Measurements from ENCODE around the gene PCNX3. TPM values are rescaled to one million over a fixed set of nuclear protein-coding genes. Genes with fewer than 3 reads are reported as not detected.

PCNX3 gene
- total RNA-seq, 3 donors from 2014 or later (not counting 1 experiment from before 2014, with no cell fraction given) = 101 to 105 (median 102) TPM

DNA sequence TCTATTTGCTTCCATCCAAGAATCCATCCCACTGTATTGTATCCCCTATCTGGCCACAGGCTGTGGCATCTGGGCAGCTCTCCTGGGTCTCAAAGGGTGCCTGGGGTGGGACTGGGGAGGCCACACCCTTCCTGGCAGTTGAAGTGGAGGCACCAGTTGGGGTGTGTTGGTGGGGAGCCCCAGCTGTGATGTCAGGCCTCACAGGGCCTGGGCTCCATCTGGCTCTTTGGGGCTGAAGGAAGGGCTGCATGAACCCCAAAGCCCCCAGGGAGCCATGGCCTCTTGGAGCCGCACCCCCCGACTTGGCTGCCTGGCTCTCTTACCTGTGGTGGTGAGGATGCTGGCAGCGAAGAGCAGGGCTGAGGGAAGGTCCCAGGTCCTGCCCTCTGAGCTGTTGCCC, 20.4 kb upstream of the PCNX3 start:
- H3K27ac ChIP-seq (ENCODE audit: low read length) = no peak overlapping the region

DNA sequence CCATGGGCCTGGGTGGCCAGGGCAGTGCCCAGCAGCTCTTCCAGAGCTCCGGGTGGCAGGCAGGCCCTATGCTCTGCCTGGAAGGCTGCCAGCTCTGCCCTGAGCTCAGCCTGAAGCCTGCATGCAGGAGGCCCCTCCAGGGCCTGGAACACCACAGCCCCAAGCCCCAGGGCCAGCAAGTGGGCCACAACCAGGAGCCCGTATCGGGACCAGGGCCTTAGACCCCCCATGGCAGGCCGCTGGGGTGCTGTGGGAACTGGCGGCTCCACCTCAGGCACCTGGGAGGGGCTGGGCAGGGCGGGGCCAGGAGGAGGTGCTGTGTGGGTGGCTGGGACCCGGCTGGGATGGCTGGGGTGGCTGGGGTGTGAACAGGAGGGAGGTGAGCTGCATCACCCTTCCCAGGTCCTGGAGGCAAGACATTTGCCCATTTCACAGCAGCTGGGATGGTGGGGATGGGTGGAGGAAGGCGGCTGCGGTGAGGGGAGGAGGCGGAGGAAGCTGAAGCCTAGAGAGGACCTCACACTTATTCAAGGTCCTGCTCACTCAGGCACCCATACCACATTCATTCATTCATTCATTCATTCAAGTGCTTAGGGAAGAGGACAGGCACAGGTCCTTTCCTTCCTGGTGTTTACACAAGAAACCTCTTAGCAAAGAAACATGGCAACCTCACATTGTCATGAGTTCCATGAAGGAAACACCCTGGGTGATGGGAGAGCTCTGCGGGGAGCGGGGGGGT, 19.9 kb upstream of the PCNX3 start, which contains the start of gene KCNK7:
TSS of gene KCNK7 (minus strand) at position 258 of the 739 bp plus-strand sequence. CDS start at position 230, 28 bp downstream.
- Histone ChIP-seq H3K9me3 (ENCODE audit: control insufficient read depth, insufficient read depth, low read length) (no peaks in the 10 kb centered on the region), H3K27ac (ENCODE audit: low read length) (no peak within 1 kb of the TSS), H3K4me1 (ENCODE audit: control insufficient read depth, insufficient read depth, low read length) (peaks cover 9% of the 10 kb centered on the region), H3K27me3 (ENCODE audit: control insufficient read depth, insufficient read depth, low read length) (no peaks in the 10 kb centered on the region), H3K36me3 (ENCODE audit: control insufficient read depth, insufficient read depth, low read length) (peaks cover 35% of the 10 kb centered on the region), H3K4me3 (ENCODE audit: low read length) (no peak within 1 kb of the TSS)
- ATAC-seq (peak in 1 of 3 donors; percentile 9), DNase-seq (no peak)
- WGBS (ENCODE audit: insufficient coverage) = 78% methylated on average over 10 of the region's 12 CpGs
- Mint-ChIP-seq H3K36me3 (no peaks in the 10 kb centered on the region), H3K4me1 (peaks cover 0 to 10% of the 10 kb centered on the region in 2 donors), H3K4me3 (no peak within 1 kb of the TSS), H3K9me3 (no peaks in the 10 kb centered on the region), H3K27me3 (ENCODE audit: low read depth in 2 of 2) (no peaks in the 10 kb centered on the region), H3K27ac (peak within 1 kb of the TSS in 1 of 2 donors; percentile 24)
- TF ChIP-seq, protein P1, sequence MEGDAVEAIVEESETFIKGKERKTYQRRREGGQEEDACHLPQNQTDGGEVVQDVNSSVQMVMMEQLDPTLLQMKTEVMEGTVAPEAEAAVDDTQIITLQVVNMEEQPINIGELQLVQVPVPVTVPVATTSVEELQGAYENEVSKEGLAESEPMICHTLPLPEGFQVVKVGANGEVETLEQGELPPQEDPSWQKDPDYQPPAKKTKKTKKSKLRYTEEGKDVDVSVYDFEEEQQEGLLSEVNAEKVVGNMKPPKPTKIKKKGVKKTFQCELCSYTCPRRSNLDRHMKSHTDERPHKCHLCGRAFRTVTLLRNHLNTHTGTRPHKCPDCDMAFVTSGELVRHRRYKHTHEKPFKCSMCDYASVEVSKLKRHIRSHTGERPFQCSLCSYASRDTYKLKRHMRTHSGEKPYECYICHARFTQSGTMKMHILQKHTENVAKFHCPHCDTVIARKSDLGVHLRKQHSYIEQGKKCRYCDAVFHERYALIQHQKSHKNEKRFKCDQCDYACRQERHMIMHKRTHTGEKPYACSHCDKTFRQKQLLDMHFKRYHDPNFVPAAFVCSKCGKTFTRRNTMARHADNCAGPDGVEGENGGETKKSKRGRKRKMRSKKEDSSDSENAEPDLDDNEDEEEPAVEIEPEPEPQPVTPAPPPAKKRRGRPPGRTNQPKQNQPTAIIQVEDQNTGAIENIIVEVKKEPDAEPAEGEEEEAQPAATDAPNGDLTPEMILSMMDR (IDR thresholded peaks at IDR 0.05) = no peak
- intact Hi-C loops (cut with micrococcal nuclease) = no loop called here

More for the DNA sequence above, 20.4 kb upstream of the PCNX3 start:
- TF ChIP-seq, protein P1 (IDR thresholded peaks at IDR 0.05) = no peak
- Histone ChIP-seq H3K4me3 (ENCODE audit: low read length) (no peak overlapping the region), H3K36me3 (ENCODE audit: control insufficient read depth, insufficient read depth, low read length) (peaks cover 41% of the 10 kb centered on the region), H3K27me3 (ENCODE audit: control insufficient read depth, insufficient read depth, low read length) (no peaks in the 10 kb centered on the region), H3K4me1 (ENCODE audit: control insufficient read depth, insufficient read depth, low read length) (peaks cover 9% of the 10 kb centered on the region), H3K9me3 (ENCODE audit: control insufficient read depth, insufficient read depth, low read length) (no peaks in the 10 kb centered on the region)
- Mint-ChIP-seq H3K4me3 (no peak overlapping the region), H3K36me3 (no peaks in the 10 kb centered on the region), H3K27ac (no peak overlapping the region), H3K9me3 (no peaks in the 10 kb centered on the region), H3K27me3 (ENCODE audit: low read depth in 2 of 2) (no peaks in the 10 kb centered on the region), H3K4me1 (peaks cover 0 to 10% of the 10 kb centered on the region in 2 donors)
- DNase-seq (no peak), ATAC-seq (peak in 1 of 3 donors; percentile 5)
- intact Hi-C loops (cut with micrococcal nuclease) = no loop called here
- 90% methylated on average over 3 of the region's 3 CpGs for WGBS (ENCODE audit: insufficient coverage)

DNA sequence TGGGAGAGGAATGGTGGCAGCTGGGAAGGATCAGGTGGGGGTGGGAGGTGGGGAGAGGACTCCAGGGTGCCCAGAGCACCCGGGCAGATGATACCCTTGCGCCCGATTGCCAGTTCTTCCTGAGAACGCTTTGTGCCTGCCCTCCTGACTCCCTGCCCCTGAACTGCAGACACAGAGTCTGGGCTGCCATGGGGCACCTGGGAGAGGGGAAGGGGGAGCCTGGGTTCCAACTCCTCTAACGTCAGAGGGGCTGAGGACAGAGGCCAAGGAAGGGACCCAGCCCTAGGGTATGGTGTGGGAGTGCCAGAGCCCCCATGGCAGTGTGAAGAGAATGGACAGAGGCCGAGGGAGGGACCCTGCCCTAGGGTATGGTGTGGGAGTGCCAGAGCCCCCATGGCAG, 19.1 kb upstream of the PCNX3 start:
- Mint-ChIP-seq H3K27ac (peak overlapping the region in 1 of 2 donors; percentile 24), H3K9me3 (no peaks in the 10 kb centered on the region), H3K27me3 (ENCODE audit: low read depth in 2 of 2) (no peaks in the 10 kb centered on the region), H3K4me3 (no peak overlapping the region), H3K4me1 (peaks cover 0 to 10% of the 10 kb centered on the region in 2 donors), H3K36me3 (no peaks in the 10 kb centered on the region)
- peaks cover 32% of the 10 kb centered on the region for H3K36me3 ChIP-seq (ENCODE audit: control insufficient read depth, insufficient read depth, low read length)
- no peaks in the 10 kb centered on the region for H3K27me3 ChIP-seq (ENCODE audit: control insufficient read depth, insufficient read depth, low read length)
- no peak overlapping the region for H3K4me3 ChIP-seq (ENCODE audit: low read length)
- intact Hi-C loops (cut with micrococcal nuclease) = no loop called here
- no peaks in the 10 kb centered on the region for H3K9me3 ChIP-seq (ENCODE audit: control insufficient read depth, insufficient read depth, low read length)
- 89% methylated on average over 6 of the region's 6 CpGs for WGBS (ENCODE audit: insufficient coverage)
- TF ChIP-seq, protein P1 (IDR thresholded peaks at IDR 0.05) = no peak
- peaks cover 9% of the 10 kb centered on the region for H3K4me1 ChIP-seq (ENCODE audit: control insufficient read depth, insufficient read depth, low read length)
- H3K27ac ChIP-seq (ENCODE audit: low read length) = no peak overlapping the region
- ATAC-seq (no peak), DNase-seq (no peak)

Measured in natural killer cell (primary cell).